NCI-H82 treated with DMSO at 0.1 percent for 48 hours (cell line): ENCODE data around the gene CRISPLD2.
"Not testable (repeated sequence)": the region's sequence is repeated elsewhere in the genome, so short reads cannot be mapped to it uniquely, and the experiment has no call there.

Experiments used
- DNase-seq: peaks from one replicate; lab custom pipeline; 2025; ENCODE audit not compliant: unreplicated experiment; lab: John Stamatoyannopoulos, UW

The CRISPLD2 gene

DNA sequence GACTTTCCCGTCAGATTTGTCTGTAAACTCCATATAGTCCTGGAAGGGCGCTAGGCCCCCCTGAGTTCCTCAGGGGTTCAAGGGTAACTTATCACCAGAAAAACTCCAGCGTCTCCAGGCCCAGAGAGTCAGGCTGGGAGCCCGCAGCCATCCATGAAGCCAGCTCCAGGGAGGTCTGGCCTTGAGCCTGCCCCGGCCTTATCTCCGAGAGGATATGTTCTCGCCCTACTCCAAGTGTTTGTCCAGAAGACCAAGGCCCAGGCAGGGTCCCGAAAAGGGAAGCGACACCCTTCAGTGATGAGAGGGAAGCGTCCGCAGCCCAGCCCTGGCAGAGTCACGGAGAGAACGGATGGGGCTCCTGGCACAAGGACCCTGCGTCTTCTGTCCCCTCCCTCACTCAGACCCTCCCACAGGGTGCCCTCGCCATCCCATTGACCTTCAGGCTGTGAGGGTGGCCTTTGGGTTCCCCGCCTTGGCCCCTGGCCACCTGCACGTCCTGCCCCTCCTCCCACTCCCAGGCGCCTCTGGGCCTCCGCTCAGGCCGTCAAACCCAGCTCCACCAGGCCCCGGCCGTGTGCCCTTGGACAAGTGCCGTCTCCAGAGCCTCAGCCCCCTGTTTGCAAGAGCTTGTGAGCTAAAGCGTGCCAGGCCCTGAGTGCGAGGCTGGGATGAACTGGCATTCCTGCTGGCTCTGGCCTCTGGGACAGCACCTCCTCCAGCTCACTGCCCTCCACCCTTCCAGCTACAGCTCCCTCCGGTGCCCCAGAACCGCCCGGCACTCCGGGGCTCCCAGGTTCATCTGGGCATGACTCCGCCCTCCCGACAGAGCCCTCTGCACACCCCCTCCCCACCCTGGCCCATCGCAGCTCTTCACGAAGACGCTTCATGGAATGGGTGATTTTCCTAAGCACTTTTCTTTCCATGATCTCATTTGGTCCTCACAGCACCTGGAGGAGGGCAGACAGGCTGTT lies 108.1 kb downstream of the CRISPLD2 start:
- DNase-seq = no peak

DNA sequence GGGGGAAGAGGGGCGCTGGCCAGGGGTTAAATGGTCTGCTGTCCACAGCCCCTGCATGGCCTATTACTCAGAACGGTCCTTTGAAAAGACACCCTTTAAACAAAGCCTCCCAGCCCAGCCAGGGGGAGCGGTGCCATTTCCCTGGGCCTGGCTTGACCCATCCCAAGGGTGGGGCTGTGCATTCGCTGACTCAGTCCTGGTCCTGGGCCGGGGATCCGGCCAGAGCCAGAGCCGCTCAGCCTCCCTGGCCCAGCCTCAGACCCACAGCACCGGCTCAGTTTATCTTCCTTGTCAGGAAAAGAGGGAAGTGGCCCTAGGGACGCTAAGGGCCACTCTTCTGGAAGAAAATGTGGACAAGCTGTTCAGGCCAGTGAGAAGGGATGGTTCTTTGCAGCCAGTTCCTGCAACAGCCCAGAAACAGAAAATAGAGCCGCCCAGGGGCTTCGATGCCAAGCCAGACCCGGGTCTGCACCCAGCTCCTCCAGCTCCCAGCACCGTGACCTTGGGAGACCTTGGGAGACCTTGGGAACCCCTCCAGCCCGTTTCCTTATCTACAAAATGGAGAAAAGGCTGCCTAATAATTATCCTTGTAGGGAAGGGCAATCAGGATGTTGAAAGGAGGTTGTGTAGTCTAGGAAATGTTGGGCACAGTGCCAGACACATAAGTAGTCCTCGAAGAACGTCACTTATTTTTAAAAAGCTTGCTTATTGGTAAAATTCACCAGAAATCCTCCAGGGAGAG lies 109.1 kb downstream of the CRISPLD2 start:
- no peak for DNase-seq

DNA sequence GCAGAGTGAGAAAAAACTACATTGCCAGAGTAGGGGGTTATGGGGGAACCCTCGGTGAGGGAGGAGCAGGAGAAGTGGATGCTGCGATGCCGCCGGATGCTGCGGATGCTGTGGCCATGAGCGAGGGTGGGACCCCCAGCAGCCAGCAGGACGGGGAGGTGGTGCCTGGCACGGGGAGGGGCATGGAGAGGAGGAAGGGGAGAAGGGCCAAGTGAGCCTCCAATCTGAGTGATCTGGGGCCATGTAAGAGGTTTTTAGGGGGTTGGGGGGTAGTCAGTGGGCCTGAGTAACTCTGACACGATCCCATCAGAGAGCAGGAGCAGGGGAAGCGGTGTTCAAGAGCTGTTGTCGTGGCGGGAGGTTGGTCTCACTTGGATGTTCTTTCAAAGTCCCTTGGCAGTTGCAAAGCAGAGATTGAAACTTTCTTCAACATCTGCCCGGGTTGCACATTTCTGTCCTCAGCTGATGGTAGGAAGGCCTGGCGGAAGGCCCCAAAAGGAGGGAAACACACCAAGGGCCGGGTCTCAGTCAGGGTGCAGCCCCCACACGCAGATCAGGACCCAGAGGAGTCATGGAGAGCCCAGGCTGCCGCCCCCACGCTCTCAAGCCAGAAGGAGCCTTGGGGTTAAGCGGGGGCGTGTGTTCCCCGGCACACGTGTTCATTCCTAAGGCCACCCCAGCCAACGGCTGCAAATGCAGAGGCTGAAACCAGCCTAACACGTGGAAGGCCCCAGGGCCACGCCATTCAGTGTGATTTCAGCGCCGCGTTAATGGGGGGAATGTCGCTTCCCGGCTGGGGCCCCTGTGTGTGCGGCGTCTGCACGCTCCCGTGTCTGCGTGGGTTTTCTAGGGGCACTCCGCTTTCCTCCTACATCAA lies 109.9 kb downstream of the CRISPLD2 start:
- DNase-seq = no peak

DNA sequence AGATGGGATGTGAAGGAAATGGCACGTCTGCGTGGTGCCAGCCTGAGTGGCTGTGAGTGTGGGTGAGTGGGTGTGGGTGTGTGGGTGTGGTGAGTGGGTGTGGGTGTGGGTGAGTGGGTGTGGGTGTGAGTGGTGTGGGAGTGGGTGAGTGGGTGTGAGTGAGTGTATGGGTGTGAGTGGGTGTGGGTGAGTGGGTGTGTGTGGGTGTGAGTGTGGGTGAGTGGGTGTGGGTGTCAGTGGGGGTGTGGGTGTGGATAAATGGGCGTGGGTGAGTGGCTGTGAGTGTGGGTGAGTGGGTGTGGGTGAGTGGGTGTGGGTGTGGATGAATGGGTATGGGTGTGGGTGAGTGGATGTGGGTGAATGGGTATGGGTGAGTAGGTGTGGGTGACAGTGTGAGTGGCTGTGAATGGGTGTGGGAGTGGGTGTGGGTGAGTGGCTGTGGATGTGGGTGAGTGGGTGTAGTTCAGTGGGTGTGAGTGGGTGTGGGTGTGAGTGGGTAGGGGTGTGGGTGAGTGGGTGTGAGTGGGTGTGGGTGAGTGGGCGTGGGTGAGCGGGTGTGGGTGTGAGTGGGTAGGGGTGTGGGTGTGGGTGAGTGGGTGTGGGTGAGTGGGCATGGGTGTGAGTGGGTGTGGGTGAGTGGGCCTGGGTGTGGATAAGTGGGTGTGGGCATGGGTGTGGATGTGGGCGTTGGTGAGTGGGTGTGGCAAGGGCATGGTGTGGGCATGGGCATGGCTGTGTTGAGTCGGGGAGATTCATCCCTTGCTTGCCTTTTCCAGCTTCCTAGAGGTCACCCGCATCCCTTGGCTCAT lies 110.7 kb downstream of the CRISPLD2 start:
- DNase-seq = no peak

DNA sequence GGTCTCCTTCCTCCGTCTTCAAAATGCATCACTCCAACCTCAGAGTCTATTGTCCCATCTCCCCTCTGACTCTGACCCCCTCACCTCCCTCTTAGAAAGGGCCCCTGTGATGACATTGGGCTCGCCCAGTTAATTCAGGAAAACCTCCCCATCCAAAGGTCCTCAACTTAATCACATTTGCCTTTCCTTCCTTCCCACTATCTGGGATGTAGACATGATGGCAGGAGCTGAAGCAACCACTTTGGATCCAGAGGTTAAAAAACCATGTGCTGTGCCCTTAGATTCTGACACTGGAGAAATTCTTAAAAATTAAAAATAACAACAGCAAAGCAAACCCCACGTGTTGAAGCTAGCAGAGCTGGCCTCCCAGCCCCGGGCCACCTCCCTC lies 111.3 kb downstream of the CRISPLD2 start:
- DNase-seq = no peak

DNA sequence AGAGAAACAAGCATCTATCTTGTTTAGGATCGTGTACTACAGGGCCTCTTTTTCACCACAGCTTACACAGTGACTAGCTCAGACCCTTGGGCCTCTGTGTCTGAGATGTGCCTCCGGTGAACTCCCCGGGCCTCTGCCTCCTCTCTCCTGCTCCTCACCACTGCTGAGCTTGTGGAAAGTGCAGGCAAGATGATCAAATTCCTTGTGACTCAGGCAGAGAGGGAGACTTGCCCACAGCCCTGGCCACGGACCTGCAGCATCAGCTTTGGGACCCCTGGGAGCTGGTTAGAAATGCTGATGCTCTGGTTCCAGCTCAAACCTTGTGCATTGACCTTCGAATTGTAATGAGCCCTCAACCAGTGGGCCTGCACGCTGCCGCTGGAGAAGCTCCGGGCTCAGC lies 111.7 kb downstream of the CRISPLD2 start:
- no peak for DNase-seq

DNA sequence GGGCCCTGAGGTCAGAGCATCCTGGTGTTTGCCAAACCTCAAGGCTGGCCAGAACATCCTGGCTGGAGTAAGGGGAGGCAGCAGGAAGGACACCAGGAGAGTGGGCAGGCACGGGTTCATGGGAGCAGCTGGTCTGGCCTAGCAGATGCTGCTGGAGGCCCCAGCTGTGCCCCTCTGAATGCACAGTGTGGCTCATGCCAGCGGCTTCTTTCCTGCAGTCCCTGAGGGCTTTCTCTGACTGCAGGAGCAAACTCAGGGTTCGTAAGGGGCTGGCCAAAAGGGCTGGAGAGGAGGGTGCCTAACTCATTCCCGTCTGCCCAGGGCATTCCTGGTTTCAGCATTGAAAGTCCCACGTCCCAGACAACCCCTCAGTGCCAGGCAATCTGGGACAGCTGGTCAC lies 112.9 kb downstream of the CRISPLD2 start:
- DNase-seq = no peak

DNA sequence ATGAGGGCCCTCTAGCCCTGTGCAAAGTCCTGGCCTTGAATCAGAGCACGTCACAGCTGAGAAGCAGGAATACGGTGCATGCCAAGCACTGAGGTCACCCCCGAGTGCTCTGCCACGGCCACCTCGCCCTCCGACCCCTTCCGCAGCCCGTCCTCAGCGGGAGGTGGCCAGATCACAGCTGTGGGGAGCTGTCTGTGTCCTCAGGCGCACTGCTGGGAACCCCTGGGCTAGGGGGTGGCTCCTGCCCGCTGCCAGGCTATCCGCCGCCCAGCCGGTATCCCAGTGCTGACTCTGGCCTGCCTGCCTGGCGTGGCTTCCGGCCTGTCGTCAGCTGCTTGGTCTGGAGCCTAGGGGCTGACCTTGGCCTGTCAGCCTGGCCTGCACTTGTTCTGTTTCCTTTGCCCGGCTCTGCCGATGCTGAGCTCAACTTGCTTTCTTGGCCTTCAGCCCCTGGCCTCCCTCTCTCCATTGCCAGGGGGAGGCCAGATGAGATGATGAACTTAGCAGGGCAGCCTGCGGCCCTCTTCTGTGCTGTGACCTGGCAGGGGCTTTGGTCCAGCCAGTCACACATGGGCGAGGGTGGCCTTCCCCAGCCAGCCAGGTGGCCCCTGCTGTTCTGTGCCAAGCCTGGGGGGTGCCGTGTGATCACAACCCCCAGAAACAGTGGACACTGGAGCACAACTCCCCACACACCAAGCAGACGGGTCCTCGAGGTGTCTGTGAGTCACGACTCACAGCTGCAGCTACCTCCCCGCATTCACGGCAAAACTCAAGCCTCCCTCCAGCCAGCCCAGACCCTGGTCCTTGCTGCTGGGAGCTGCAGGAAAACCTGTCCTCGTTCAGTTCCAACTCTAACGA lies 114.2 kb downstream of the CRISPLD2 start:
- no peak for DNase-seq

DNA sequence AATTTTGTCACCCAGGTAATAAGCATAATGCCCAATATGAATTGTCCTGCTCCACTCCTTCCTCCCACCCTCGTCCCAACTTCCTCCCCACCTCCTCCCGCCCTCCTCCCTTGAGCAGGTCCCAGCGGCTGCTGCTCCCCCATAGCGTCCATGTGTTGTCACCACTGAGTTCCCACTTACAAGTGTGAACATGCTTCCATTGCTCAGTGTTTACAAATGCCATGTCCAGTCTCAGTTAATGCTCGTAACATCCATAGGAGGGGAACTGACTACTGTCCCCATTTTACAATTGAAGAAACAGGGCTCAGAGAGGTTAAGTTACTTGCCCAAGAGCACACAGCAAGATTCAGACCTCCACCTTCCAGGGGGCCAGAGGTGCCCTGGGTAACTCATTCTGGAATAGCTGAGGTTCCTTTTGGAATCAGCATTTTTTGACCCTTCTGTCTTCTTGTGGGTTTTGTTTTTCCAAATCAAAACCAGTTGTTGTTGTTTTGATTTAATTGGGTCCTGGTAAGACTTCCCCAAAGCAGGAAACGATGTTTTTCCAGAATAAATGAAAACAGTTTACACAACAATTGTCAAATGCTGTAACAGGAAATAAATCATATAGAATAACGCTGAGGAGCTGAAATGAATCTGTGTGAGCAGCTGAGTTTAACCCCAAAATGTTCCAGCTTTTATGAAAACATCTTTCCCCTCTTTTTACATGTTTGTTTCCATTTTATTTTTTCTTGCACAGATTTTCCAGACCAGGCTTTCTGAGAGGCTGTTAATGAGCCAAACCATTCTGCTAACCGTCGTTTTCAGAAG lies 117.6 kb downstream of the CRISPLD2 start:
- no peak for DNase-seq

DNA sequence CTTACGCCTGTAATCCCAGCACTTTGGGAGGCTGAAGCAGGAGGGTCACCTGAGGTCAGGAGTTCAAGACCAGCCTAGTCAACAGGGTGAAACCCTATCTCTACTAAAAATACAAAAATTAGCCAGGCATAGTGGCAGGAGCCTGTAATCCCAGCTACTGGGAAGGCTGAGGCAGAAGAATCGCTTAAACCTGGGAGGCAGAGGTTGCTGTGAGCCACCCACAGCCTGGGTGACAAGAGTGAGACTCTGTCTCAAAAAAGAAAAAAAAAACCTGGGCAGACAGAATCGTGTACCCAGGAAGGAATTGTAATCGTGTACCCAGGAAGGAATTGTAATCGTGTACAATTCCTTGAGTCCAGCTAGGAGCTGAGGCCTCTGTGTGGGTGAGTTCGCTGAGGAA lies 118.8 kb downstream of the CRISPLD2 start:
- DNase-seq = not testable (repeated sequence)

DNA sequence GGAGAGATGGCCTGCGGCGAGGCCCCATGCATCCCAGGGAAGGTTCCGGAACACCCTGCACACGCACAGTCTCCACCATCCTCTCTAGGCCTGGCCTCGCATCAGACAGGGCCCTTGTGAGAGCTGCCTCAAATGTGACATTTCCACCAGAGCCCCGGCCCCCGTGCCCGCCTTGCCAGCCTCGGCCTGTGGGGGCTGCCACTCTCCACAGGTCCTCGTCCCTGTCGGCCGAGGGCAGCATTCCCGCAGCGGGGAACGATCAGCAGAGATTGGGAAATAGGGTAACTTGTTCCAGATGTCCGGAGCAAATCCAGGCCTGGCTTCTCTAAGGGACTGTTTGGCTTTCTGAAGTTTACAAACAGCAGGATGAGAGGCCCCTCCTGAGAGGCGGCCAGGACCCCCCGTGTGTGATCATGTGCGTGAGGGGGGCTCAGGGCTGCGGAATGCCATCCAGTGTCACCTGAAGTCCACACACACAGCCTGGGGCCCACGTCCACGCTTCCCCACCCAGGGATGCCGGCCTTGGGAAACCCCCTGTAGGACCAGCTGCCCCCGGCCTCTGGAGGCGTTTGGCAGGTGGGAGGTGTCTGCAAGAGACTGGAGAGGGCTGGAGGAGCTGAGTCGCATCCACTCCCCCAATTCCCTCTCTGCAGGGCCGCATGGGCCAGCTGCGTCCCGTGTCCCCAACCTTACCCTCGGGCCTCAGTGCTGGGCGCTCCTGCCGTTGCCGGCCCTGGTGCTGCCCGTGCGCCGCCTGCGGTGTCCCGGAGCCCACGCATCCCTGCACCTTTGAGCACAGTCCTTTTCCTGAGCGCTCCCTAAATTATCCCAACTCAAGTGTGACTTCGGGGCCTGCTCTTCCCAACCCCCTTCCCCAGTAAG lies 121.1 kb downstream of the CRISPLD2 start:
- DNase-seq = no peak

DNA sequence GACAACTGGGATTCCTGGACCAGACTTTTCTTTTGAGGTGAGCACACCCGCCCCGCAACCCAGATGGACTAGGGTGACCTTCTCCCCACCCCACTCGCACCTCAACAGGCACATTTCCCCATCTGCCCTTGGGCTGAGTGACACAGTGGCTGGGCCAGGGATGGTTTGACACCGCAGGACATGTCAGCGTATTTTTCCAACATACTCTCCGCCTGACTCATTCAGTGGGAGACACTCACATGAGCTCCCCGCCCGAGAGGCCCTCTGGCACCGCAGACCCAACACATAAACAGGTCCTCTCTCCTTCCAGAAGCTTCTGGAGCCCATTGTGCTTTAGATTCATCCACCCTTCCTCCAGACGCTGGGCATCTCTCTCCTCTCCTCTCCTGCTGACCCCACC lies 122.1 kb downstream of the CRISPLD2 start:
- no peak for DNase-seq

DNA sequence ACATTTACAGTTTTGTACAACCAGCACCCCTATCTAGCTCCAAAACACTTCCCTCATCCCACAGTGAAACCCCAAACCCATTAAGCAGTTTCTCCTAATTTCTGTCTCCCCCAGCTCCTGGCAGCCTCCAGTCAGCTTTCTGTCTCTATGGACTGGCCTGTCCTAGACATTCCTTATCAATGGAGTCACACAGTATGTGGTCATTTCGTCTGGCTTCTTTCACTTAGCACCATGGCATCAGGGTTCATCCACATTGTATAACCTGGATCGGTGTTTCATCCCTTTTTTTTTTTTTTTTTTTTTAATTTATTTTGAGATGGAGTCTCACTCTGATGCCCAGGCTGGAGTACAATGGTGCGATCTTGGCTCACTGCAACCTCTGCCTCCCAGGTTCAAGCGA lies 123.0 kb downstream of the CRISPLD2 start:
- DNase-seq = no peak

DNA sequence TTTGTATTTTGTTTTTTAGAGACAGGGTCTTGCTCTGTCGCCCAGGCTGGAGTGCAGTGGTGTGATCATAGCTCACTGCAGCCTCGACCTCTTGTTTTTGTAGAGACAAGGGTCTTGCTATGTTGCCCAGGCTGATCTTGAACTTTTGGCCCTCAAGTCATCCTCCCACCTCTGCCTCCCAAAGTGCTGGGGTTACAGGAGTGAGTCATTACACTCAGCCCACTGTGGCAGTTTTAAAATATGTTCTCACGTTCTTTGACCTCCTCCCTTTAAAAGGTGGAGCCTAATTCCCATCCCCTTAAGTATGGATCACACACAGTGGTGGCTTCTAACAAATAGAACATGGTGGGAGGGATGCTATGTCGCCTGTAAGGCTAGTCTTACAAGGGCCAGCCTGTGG lies 123.8 kb downstream of the CRISPLD2 start:
- no peak for DNase-seq

DNA sequence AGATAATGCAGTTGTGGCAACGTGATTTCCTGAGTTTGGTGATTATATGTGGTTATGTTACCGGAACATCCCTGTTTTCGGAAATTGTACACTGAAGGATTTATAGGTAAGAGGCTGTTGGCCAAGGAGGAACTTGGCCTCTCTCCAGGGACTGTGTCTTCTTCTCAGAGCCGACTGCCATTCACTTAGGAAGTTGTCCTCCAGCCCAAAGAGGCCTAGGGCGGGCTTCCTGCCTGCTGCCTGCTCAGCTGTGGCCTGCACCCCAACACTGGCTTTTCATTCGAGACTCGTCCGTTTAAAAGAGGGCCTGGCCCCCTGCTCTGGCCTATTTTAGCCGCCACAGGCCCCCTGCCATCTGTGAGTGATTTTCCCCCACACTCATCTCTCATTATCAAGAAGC lies 127.2 kb downstream of the CRISPLD2 start:
- no peak for DNase-seq

DNA sequence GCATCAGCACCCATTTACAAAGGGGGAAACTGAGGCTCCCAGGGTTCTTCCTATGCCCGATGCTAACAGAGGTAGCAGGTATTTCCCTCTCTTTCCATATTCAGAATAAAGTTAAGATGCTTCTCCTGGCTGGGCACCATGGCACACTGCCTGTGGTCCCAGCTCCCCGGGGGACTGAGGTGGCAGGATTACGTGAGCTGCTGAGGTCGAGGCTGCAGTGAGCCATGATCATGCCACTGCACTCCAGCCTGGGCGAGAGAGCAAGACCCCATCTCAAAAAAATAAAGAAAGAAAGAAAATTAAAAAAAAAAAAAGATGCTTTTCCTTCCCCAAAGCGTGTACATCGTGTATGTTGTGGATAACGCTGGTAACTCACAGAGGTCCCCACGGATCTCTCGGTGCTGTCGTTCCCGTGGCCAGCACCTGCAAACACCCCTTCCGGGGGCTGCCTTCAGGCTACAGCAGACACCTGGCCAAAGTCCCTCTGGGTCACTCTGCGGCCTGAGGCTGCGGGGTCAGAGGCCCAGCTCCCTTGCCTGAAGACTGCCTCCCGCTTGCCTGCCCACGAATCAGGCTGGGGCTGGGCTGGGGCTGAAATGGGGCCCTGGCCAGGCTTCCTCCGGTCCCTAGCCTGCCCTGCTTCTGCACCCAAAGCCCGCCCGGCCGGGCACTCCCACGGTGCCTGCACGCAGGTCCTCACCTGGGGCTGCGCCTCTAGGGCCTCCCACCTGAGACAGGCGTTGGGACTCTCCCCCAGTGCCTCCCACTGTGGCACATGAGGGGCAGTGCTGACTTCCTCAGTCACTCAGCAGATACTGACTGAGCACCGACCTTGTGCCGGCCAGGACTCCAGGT lies 128.4 kb downstream of the CRISPLD2 start:
- no peak for DNase-seq
